Measurements from ENCODE around the gene DUSP8.

Gene DUSP8

GRCh38 chr11:1565904-1566247 lies 6.2 kb downstream of the DUSP8 start:
- DNase-seq (ENCODE audit: low read depth) = no peak

- no peak for DNase-seq (ENCODE audit: low read depth)
Measured at GRCh38 chr11:1565173-1565903, 6.7 kb downstream of the DUSP8 start.

GRCh38 chr11:1564535-1565172 lies 7.4 kb downstream of the DUSP8 start:
- DNase-seq (ENCODE audit: low read depth) = peak; percentile 85

GRCh38 chr11:1563697-1564534 lies 8.2 kb downstream of the DUSP8 start:
- no peak for DNase-seq (ENCODE audit: low read depth)

GRCh38 chr11:1563149-1563638 lies 8.9 kb downstream of the DUSP8 start:
- DNase-seq (ENCODE audit: low read depth) = no peak

GRCh38 chr11:1562469-1563148 lies 9.5 kb downstream of the DUSP8 start:
- no peak for DNase-seq (ENCODE audit: low read depth)

- DNase-seq (ENCODE audit: low read depth) = no peak
Measured at GRCh38 chr11:1561955-1562354, 10.1 kb downstream of the DUSP8 start.

- no peak for DNase-seq (ENCODE audit: low read depth)
Measured at GRCh38 chr11:1561266-1561665, 10.8 kb downstream of the DUSP8 start.

GRCh38 chr11:1560649-1561251 lies 11.3 kb downstream of the DUSP8 start:
- DNase-seq (ENCODE audit: low read depth) = no peak

- DNase-seq (ENCODE audit: low read depth) = no peak
Measured at GRCh38 chr11:1560002-1560648, 11.9 kb downstream of the DUSP8 start.

- peak; percentile 59 for DNase-seq (ENCODE audit: low read depth)
Measured at GRCh38 chr11:1559111-1559951, 12.7 kb downstream of the DUSP8 start.

- no peak for DNase-seq (ENCODE audit: low read depth)
Measured at GRCh38 chr11:1558775-1559110, 13.3 kb downstream of the DUSP8 start.

- peak; percentile 57 for DNase-seq (ENCODE audit: low read depth)
Measured at GRCh38 chr11:1557904-1558774, 13.9 kb downstream of the DUSP8 start.

GRCh38 chr11:1557051-1557884 lies 14.8 kb downstream of the DUSP8 start:
- DNase-seq (ENCODE audit: low read depth) = no peak

GRCh38 chr11:1556278-1556902 lies 15.7 kb downstream of the DUSP8 start:
- DNase-seq (ENCODE audit: low read depth) = no peak

GRCh38 chr11:1555713-1556153 lies 16.3 kb downstream of the DUSP8 start:
- no peak for DNase-seq (ENCODE audit: low read depth)

- no peak for DNase-seq (ENCODE audit: low read depth)
Measured at GRCh38 chr11:1554981-1555712, 16.9 kb downstream of the DUSP8 start.

Measured in amniotic epithelial cell (primary cell).